SH-SY5Y (cell line): Measurements from ENCODE around the gene PPT2.

Experiments
- GATA2 ChIP-seq: IDR thresholded peaks from 2 replicates; pipeline ENCODE4 v1.6.1; 2011; ENCODE audit warnings: mild to moderate bottlenecking, low read depth, low read length
- GATA3 ChIP-seq: IDR thresholded peaks from 2 replicates; pipeline ENCODE4 v1.6.1; 2011; ENCODE audit warnings: low read depth, mild to moderate bottlenecking, low read length, moderate library complexity

- no peak for TF ChIP-seq GATA2
- TF ChIP-seq GATA3: no peak
Observed at GRCh38 chr6:32190911-32191677, 37.2 kb downstream of the PPT2 start.
